ENCODE measurements around the gene USP40. TPM values are rescaled to one million over a fixed set of nuclear protein-coding genes. Genes with fewer than 3 reads are reported as not detected.

USP40 gene
- total and polyA plus RNA-seq, 2 donors (not counting 1 experiment from before 2014, with no cell fraction given), result 19.8 to 37.0 TPM

DNA sequence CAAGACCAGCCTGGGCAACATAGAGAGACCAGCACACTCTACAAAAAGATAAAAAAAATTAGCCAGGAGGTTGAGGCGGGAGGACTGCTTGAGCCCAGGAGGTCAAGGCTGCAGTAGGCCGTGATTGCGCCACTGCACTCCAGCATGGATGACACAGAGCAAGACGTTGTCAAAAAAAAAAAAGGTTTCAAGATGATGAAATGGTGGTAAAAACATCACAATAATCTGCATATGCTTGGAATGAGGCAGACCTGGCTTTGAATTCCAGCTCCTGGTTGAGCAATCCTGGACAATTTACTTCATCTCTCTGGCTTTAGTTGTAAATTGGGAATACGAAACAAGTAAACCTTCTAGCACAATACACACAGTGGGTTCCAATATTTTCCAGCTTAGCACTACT, 24.1 kb downstream of the USP40 start:
- intact Hi-C loops (cut with micrococcal nuclease), result no loop called here
- ChIA-PET POLR2A (no interaction called here), CTCF (no interaction called here)
- no peak overlapping the region for H3K4me3 Mint-ChIP-seq
- no peak overlapping the region for H3K4me3 ChIP-seq (ENCODE audit: control extremely low read depth in 1 of 5, extremely low read depth in 1 of 5, insufficient read depth in 1 of 5, low read depth in 2 of 5, low read length in 4 of 5)
- ATAC-seq (ENCODE audit: low read depth), result no peak
- no peaks in the 10 kb centered on the region for H4K20me1 ChIP-seq (ENCODE audit: control insufficient read depth, insufficient read depth, low read length, poor library complexity, severe bottlenecking)
- no peaks in the 10 kb centered on the region for H3K9me3 Mint-ChIP-seq (ENCODE audit: insufficient read depth)
- H3K27me3 Mint-ChIP-seq, result no peaks in the 10 kb centered on the region
- peaks cover 0 to 4% of the 10 kb centered on the region in 2 experiments for H3K36me3 ChIP-seq (replicated peaks in 1 of 2; ENCODE audit: control extremely low read depth in 1 of 2, control insufficient read depth in 1 of 2, extremely low read depth in 1 of 2, insufficient read depth in 2 of 2, low read length in 1 of 2)
- no peaks in the 10 kb centered on the region for H3K9me3 ChIP-seq (ENCODE audit: control extremely low read depth in 1 of 3, control insufficient read depth in 2 of 3, insufficient read depth in 1 of 3, low read length in 2 of 3)
- 67% methylated on average over 1 of the region's 5 CpGs for WGBS (ENCODE audit: insufficient coverage)
- H3K4me1 ChIP-seq (ENCODE audit: control insufficient read depth in 2 of 2, insufficient read depth in 2 of 2, low read length in 2 of 2), result peaks cover 13 to 14% of the 10 kb centered on the region in 2 donors
- H3K27ac ChIP-seq (ENCODE audit: low read length in 2 of 2), result no peak overlapping the region
- TF ChIP-seq EZH2 (IDR thresholded peaks at IDR 0.05; ENCODE audit: borderline replicate concordance, insufficient read depth, low read depth, low read length, poor library complexity, severe bottlenecking), result no peak
- TF ChIP-seq CTCF (IDR thresholded peaks at IDR 0.05), result no peak
- no peaks in the 10 kb centered on the region for H3K79me2 ChIP-seq (ENCODE audit: control insufficient read depth, insufficient read depth, low read length)
- H3K9ac ChIP-seq (ENCODE audit: low read length), result no peak overlapping the region
- H3K27ac Mint-ChIP-seq, result no peak overlapping the region
- peaks cover 17% of the 10 kb centered on the region for H3K4me1 Mint-ChIP-seq
- DNase-seq, result no peak
- no peaks in the 10 kb centered on the region for H3K27me3 ChIP-seq (replicated peaks in 1 of 4; ENCODE audit: control extremely low read depth in 1 of 4, control insufficient read depth in 3 of 4, insufficient read depth in 4 of 4, low read length in 3 of 4)
- no peak overlapping the region for H3K4me2 ChIP-seq (replicated peaks; ENCODE audit: low read depth, low read length, poor library complexity, severe bottlenecking)
- H2AFZ ChIP-seq (ENCODE audit: insufficient read depth, low read depth, low read length, poor library complexity, severe bottlenecking), result no peak overlapping the region

DNA sequence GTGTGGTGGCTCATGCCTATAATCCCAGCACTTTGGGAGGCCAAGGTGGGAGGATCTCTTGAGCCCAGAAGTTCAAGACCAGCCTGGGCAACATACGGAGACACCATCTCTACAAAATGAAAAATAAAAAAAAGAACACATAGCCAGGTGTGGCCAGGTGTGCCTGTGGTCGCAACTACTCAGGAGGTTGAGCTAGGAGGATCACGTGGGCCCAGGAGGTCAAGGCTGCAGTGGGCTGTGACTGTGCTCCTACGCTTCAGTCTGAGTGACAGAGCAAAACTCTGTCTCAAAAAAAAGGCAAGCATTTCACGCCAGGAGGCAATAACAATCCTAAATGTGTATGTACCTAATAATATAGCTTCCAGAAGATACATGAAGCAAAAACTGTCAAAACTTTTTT, 27.8 kb downstream of the USP40 start:
- WGBS (ENCODE audit: insufficient coverage), result 95% methylated on average over 3 of the region's 5 CpGs
- no peak overlapping the region for H3K4me3 ChIP-seq (ENCODE audit: control extremely low read depth in 1 of 5, extremely low read depth in 1 of 5, insufficient read depth in 1 of 5, low read depth in 2 of 5, low read length in 4 of 5)
- no peak overlapping the region for H2AFZ ChIP-seq (ENCODE audit: insufficient read depth, low read depth, low read length, poor library complexity, severe bottlenecking)
- H3K9me3 Mint-ChIP-seq (ENCODE audit: insufficient read depth), result no peaks in the 10 kb centered on the region
- H3K9ac ChIP-seq (ENCODE audit: low read length), result no peak overlapping the region
- H3K4me1 ChIP-seq (ENCODE audit: control insufficient read depth in 2 of 2, insufficient read depth in 2 of 2, low read length in 2 of 2), result peaks cover 5% of the 10 kb centered on the region in 2 donors
- no peaks in the 10 kb centered on the region for H3K27me3 Mint-ChIP-seq
- no peak overlapping the region for H3K4me3 Mint-ChIP-seq
- TF ChIP-seq CTCF (IDR thresholded peaks at IDR 0.05) (no peak), EZH2 (IDR thresholded peaks at IDR 0.05; ENCODE audit: borderline replicate concordance, insufficient read depth, low read depth, low read length, poor library complexity, severe bottlenecking) (no peak)
- no peaks in the 10 kb centered on the region for H3K9me3 ChIP-seq (ENCODE audit: control extremely low read depth in 1 of 3, control insufficient read depth in 2 of 3, insufficient read depth in 1 of 3, low read length in 2 of 3)
- H3K27ac ChIP-seq (ENCODE audit: low read length in 2 of 2), result no peak overlapping the region
- intact Hi-C loops (cut with micrococcal nuclease), result no loop called here
- H3K36me3 ChIP-seq (replicated peaks in 1 of 2; ENCODE audit: control extremely low read depth in 1 of 2, control insufficient read depth in 1 of 2, extremely low read depth in 1 of 2, insufficient read depth in 2 of 2, low read length in 1 of 2), result peaks cover 2 to 4% of the 10 kb centered on the region in 2 experiments
- H3K27me3 ChIP-seq (replicated peaks in 1 of 4; ENCODE audit: control extremely low read depth in 1 of 4, control insufficient read depth in 3 of 4, insufficient read depth in 4 of 4, low read length in 3 of 4), result no peaks in the 10 kb centered on the region
- no peak overlapping the region for H3K4me2 ChIP-seq (replicated peaks; ENCODE audit: low read depth, low read length, poor library complexity, severe bottlenecking)
- no peaks in the 10 kb centered on the region for H3K79me2 ChIP-seq (ENCODE audit: control insufficient read depth, insufficient read depth, low read length)
- ChIA-PET POLR2A (no interaction called here), CTCF (no interaction called here)
- H3K27ac Mint-ChIP-seq, result no peak overlapping the region
- DNase-seq, result no peak
- H4K20me1 ChIP-seq (ENCODE audit: control insufficient read depth, insufficient read depth, low read length, poor library complexity, severe bottlenecking), result no peaks in the 10 kb centered on the region
- peaks cover 3% of the 10 kb centered on the region for H3K4me1 Mint-ChIP-seq
- ATAC-seq (ENCODE audit: low read depth), result no peak

Measured in B cell (primary cell).